ENCODE results near the gene TAL1.

DNA sequence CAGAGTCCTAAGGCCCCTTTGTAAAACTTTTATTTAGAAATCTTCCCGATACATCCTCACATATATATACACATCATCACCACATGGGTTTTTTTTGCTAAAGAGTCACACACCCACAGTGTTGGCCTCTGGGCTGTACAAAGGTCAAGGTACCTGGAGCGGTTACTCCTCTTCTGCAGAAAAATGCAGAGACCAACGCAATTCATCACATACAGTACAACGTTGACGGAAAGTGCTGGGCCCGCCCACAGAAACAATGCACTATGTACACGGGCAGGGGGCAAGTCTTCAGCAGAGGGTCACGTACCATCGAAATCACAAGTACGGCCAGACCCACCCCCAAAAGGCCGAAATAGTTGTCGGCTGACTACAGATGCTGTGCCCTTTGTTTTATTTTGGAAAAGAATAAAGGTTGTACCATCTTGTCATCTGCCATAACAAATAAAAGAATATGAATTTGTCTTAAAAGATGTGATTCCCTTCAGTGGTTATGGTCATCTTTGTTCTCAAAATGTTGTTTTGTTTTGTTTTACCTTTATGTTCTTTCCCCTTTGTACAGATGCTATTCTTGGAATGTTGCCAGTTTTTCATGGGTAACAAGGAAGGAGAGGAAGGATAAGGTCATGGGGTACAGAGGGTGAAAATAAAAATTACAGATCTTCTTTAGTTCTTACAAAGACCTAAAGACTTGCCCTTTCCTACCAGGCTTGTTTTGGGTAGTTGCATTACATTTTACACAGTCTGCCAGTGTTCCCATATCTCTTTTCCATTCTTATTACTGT is 15.6 kb downstream of the TAL1 start:
- TF ChIP-seq ZNF274 (IDR thresholded peaks at IDR 0.05; ENCODE audit: low read depth, low read length) (no peak), YY1 (IDR thresholded peaks at IDR 0.05; ENCODE audit: insufficient read depth, insufficient read length) (no peak)

All from NT2/D1 (cell line).